ENCODE measurements around the gene DIS3L2.

The DIS3L2 gene

DNA sequence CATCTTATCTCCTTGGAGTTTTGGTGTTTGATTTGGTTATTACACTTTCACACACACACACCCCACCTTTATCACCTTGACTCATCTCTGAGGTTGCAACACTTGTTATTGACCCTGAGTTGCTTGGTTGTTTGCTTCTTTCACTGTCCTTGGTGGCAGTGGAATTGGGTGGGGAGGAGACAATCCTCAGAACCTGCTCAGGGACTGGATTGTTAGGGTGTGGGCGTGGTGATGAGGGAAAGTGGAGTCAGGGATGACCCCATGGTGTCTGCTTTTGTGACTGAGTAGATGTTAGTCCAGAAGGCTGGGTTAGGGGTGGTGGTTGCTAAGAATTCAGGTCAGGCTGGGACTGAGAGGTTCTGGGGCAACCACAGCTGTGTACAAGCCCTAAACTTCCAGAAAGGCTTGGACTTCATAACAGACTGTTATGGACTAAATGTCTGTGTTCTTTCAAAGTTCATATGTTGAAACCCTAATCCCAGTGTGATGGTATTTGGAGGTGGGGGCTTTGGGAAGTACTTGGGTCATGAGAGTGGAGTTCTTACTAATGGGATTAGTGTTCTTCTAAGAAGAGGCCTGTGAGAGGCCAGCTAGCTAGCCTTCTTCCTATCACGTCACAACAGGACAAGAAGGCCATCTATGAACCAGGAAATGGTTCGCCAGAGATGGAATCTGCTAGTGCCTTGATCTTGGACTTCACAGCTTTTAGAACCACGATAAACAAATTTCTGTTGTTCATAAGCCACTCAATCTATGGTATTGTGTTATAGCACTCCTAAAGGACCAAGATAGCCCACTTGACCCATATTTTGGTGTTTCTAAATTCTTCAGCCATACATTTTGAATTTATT, 3.4 kb upstream of the DIS3L2 start:
- DNase-seq, result no peak

DNA sequence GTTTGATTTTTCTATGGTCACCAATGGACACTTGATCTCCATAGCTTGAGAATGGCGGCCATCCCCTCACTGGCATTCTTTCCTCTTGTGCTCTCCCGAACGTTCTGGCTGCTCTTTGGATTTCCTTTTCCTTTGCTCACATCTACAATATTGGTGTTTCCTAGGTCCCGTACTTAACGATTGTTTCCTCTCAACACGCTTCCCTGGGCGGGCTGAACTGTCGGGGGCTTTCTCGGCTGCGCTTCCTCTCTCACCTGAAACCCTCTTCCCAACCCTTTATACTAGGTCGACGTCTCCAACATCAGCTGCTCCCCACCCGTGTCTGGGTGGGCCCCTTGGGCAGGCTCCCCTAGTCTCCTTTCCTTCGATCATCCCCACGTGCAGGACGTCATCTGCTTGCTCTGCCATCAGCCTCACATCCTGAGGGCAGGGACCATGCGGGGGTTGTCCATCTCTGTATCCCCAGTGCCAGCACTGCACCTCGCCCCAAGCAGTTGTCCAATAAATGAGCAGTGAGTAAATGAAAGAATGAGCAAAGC, 634 bp upstream of the DIS3L2 start:
- no peak for DNase-seq

DNA sequence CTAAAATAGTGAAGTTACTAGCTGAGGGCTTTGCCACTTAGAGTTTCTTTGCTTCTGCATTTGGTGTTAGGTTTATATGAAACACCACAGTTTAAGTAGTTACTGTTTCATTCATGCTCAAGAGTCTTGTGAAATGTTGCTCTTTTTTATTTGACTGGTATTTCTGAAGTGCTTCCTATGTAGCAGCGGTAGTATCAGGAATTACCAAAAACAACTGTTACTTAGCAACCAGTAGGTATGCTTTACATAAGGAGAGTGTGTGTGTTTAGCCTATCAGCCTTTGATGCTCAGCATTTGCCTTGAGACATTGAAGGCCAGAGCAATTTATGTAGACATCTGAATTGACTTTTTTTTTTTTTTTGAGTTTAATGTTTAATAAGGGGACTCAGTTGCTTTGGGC, 3.6 kb downstream of the DIS3L2 start:
- DNase-seq, result peak; percentile 5

DNA sequence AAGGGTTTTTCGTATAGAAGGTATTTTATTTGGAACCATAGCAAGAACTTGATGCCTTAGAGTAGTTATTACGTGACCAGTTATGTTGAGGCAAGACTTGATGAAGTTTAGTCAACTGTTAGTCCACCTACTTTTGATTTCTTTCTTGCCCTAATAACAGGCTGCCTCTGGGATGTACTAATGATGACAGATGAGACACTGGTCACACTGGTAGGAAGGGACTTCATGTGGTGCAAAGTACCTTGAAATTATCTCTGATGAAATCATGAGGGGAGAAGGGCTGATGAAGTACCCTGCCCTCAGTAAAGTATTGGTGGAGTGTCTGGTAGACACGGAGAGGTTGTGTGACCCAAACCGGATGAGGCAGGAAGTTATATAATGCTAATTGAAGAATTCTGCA, 5.4 kb downstream of the DIS3L2 start:
- DNase-seq, result no peak

DNA sequence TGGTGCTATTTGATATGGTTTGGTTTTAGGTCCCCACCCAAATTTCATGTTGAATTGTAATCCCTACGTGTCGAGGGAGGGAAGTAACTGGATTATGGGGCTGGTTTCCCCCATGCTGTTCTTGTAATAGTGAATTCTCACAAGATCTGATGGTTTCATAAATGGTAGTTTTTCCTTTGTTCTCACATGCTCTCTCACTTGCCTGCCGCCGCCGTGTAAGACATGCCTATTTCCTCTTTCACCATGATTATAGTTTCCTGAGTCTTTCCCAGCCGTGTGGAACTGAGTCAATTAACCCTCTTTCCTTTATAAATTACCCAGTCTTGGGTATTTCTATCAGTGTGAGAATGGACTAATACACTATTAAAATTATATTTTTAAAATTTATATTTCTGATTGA, 7.3 kb downstream of the DIS3L2 start:
- no peak for DNase-seq

DNA sequence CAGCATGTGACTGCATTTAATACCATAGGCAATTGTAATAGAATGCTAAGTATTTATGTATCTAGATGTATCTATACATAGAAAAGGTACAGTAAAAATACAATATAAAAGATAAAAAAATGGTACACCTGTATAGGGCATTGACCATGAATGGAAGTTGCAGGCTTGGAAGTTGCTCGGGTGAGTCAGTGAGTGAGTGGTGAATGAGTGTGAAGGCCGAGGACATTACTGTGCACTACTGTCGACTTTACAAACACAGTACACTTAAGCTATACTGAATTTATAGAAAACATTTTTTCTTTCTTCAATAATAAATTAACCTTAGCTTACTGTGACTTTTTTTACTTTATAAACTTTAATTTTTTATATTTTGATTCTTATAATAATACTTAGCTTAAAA, 8.9 kb downstream of the DIS3L2 start:
- DNase-seq, result no peak

DNA sequence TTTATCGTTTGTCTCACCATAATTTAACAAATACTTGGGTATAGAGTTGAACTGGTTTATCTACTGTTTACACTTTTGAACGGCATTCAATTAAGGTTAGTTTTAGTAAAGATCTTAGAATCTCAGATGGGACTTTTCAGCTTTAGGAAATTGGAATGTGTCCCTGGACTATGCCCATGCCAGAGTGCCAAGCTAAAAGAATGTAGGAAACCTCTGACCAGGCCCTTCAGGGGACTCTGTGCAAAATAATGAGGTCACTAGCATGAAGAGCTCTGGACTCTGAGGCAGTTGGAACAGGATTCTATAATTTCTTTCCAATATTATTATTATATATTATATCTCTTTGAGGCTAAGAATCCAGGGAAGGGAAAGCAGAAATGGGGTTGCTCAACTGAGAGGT, 13.5 kb downstream of the DIS3L2 start:
- no peak for DNase-seq

DNA sequence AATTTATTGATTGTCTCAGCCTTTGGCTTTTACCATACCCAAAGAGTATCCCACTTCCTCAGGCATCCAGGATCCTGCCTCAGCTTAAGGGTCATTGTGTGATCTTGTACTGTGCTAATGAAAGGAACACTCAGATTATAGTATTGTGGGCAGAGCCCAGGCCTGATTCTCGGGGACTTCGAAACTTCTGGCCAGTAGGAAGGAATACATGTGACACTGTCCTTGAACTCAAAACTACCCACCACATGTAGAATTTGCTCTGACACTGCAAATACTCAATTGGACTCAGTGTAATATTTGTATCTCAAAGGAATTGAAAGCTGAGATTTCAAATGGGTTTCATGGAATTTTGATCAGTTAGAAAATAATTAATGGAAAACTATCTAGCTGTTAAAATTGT, 15.9 kb downstream of the DIS3L2 start:
- no peak for DNase-seq

DNA sequence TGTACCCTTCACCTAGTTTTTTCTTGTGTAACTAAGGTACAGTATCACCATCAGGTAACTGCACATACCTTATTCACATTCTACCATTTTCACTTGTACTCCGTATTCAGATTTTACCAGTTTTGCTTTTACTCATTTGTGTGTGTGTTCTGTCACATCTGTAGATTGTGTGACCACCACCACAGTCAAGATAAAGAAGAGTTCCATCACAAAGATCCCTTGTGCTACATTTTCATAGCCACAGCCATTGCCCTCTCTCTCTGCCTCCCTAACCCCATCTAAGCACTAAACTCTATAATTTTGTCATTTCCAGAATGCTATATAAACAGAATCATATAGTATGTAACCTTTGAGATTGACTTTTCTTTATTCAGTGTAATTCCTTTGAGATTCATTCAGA, 23.5 kb downstream of the DIS3L2 start:
- DNase-seq, result no peak

DNA sequence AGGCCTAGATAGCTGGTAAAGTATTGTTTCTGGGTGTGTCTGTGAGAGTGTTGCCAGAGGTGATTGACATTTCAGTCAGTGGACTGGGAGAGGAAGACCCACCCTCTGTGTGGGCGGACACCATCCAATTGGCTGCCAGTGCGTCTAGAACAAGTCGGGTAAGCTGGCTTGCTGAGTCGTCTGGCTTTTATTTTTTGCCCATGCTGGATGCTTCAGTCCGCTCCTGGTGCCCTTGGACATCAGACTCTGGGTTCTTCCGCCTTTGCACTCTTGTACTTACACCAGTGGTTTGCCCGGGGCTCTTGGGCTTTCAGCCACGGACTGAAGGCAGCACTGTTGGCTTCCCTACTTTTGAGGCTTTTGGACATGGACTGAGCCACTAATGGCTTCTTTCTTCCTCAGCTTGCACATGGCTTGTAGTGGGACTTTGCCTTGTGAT, 24.3 kb downstream of the DIS3L2 start:
- no peak for DNase-seq

DNA sequence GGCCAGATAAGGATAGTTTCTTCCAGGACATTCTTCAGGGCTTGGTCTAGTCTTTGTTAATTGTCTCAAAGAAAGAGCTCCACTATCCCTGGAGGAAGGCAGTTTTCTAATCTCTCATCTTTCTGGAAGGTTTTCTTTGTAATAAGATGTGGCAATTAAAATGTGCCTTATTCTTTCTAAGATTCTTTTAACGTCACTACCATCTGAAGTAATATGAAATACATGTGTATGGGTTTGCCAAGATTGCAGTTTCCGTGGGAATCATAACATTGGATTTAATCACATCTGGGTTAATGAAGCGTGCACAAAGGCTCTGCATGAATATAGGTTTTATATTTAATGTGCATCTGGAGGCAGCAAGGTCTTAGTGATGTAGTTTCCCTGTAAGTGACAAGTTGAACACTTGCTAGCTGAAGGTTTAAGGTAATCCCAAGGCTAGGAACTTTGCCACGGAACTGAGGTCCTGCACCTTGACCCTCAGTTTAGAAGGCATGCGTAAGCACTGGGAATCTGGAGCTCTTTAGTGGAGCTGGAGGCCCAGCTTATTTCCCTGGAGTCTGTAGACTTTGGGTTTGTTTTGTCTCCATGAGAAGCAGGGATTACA, 25.7 kb downstream of the DIS3L2 start:
- no peak for DNase-seq

DNA sequence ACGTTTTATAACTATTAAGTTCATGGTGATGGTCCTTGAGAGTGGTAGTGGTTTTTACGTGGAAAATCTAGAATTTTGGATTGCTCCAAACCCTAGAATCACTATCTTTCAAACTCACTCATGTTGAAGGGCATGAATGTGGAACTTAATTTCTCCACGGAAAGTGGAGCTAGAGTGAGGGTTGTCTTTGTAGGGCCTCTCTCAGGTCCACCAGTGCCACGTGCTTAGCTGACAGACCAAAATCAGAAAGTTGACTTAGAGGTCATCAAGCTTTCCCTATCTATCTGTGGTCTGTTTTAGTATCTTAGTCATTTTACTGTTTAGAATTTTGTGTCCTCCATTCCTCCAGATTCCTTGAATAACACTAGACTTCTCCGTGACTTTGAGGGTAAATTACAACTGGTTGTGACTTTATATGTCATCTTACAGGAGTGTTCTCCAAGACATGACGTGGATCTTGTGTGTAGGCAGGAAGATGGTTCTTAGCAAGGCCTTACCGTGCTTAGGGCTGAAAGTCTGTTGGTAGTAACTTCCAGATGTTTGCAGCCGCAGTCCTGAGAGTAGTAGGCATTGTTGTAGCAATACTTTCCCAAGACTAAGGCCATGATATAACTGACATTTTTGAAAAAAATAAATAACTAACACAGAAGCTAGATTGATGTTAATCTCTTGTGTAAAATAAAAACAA, 26.8 kb downstream of the DIS3L2 start:
- DNase-seq, result no peak

DNA sequence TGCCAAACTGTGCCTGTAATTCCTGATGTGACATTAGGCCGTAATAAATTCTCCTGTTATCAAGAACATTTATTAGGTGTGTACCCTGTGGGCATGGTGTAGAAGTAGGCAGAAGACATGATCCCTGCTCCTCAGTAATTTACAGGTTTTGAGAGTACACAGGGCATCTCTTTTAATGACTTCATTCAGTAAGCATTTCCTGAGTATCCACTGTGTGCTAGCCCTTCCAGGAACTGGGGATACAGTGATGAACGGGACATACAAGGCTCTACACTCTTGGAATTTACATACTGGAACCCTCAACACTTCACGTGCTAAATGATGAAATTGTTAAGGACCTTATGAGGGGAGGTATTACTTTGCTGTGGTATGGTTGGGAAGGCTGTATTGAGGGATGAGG, 30.2 kb downstream of the DIS3L2 start:
- DNase-seq, result no peak

DNA sequence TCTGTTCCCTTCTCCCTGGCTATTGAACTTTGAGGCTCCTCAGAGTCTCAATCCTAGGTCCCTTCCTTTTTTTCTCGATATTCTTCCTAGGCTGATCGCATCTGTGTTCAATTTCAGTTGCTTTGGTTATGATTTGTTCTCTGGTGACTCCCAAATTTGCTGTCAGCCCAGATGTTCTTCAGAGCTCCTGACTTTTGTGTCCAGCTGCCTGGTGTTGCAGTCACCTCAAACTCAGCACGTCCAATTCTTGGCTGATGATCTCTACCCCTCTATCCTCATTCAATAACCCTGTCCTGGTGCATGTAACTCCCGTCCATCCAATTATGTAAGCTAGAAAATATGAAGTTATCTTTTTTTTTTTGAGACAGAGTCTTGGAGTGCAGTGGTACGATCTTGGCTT, 31.4 kb downstream of the DIS3L2 start:
- no peak for DNase-seq

DNA sequence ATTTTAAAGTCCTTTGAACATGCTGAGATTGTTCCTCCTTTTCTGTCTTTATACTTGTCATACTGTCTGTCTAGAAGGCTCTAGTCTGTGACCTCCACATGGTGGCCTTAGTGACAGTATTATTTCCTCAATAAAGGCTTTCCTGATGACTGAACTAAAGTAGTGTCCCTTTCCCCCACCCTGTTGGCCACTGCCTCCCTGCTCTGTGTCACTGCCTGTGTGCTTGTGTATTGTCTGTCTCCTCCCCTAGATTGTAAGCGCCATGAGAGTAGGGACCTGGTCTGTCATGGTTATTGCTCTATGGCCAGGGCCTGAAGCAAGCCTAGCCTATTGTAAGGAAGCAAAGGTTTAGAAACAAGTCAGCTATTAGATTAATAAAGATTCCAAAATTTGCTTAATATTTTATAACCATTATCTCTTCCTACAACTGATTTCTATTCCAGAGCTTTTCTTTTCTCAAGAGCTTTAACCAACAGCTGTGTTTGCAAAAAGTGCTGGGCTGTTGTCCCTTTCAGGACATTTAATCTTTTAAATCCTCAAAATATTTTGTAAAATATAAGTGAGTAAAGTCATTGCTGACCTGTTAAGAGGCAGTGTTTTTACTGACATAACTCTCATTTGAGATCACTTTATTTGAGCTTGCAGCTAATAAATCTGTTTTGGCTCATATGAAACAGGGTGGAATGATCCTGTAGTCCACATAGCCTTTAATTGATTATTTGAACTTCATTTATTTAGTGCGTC, 35.5 kb downstream of the DIS3L2 start:
- no peak for DNase-seq

DNA sequence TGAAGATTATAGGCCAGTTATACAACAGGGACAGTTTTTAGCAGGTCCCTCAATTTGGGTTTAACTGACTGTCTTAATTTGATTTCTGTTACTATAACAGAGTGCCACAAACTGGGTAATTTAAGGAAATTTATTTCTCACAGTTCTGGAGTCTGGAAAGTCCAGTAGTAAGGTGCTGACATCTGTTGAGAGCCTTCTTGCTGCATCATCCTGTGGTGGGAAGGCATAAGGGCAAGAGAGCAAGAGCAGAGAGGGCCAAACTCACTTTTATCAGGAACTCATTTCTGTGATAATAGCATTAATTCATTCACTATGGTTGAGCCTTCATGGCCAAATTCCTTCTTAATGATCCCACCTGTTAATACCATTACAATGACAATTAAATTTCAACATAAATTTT, 36.5 kb downstream of the DIS3L2 start:
- no peak for DNase-seq

DNA sequence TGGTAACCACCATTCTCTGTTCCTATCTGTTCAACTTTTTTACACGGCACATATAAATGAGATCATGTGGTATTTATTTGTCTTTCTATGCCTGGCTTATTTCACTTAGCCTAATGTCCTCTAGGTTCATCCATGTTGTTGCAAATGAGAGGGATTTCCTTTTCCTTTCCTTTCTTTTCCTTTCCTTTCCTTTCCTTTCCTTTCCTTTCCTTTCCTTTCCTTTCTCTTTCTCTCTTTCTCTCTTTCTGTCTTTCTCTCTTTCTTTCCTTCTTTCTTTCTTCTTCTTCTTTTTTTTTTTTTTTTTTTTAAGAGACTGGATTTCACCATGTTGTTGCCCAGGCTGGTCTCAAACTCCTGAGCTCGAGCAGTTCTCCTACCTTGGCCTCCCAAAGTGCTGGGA, 38.9 kb downstream of the DIS3L2 start:
- no peak for DNase-seq

DNA sequence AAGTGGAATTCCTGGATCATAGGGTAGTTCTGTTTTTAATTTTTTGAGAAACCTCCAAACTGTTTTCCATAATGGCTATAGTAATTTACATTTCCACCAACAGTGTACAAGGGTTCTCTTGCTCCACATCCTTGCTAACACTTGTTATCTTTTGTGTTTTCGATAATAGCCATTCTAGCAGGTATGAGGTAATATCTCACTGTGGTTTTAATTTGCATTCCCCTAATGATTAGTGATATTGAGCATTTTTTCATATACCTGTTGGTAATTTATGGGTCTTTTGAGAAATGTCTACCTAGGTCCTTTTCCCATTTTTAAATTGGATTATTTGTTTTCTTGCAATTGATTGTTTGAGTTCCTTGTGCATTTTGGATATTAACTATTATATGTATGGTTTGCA, 39.6 kb downstream of the DIS3L2 start:
- no peak for DNase-seq

DNA sequence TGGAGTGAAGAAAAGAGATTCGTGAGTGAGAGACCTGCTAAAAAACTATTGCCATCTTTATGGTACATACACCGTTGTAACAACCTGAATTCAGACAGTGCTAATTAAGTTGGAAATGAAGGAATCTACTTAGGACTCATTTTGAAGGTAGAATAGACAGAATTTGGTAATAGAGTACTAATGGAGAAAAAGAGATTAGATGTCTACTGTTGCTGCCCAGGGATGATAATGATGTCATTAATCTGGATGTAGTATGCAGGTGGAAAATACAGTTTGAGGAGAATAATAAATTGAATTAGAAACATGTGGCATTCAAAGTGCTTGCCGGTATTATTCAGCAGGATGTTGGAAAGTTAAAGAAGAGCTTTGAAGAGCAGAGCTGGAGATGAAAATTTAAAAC, 44.7 kb downstream of the DIS3L2 start:
- no peak for DNase-seq

DNA sequence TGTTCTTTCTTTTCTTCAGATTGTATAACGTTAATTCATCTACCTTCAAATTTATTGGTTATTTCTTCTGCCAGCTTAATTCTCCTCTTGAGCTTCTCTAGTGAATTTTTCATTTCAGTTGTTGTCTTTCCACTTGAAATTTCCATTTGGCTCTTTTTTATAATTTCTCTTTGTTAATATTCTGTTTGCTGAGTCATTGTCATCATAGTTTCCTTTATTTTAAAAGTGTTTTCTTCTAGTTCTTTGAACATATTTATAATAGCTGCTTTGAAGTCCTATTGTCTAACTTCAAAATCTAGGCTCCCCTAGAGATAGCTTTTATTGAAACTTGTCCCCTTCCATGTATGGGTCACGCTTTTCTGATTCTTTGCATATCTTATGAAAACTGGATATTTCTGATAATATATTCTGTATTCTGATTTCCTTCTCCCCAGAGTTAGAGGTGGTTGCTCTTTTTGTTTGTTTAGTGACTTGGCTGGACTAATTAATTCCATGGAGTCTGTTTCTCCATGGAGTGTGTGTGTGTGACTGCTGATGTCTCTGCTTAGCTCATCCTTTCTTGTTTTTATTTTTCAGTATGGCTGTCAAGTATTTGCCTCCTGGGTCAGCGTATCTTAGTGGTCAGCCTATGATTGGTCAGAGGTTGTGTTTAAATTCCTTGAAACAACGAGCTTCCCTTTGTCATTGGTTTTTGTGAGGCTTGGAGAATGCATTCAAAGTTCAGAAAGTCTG, 47.6 kb downstream of the DIS3L2 start:
- DNase-seq, result no peak

DNA sequence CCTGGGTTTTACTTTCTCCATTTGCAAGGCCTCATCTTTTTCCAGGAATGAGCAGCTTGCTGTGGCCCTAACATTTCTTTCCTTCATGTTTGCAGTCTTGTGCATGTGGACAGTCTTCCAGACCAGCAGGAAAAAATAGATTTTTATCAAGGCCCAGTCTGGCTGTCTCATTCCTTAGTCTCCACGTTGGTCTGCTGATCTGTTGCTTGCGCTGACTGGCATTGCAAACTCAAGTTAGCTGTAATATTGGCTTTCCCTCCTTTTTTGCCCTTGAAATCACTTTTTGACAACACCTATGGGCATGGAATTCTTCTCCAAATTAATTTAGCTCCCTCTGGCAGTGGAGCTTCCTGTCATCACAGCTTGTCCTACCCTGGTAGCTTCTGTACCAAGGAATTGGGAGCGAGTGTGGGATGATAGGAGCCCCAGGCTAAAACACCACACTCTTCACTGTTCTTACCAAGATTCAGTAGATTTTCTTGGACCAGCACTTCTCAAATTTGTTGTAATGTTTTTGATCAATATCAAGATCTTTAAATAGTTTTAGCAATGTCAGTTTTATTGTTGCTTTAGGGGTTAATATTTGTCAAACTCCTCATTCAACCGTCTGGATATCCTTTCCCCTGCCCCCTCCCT, 48.2 kb downstream of the DIS3L2 start:
- no peak for DNase-seq
